MM.1S (cell line): ENCODE measurements around the gene TBC1D16.

Experiments used
- CTCF ChIP-seq: fragments of 300-600 bp; sonication (generic); IDR thresholded peaks from 2 replicates; pipeline ENCODE4 v1.5.1; 2016; ENCODE audit warnings: antibody characterized with exemption, low read length, mixed read lengths
- EZH2 ChIP-seq: fragments of 300-600 bp; sonication (generic); optimal IDR thresholded peaks from 2 replicates; pipeline ENCODE3; 2017; ENCODE audit warnings: low read depth, mild to moderate bottlenecking, antibody characterized with exemption, low read length, mixed read lengths
- EZH2phosphoT487 ChIP-seq: fragments of 300-600 bp; sonication (generic); IDR thresholded peaks from 2 replicates; pipeline ENCODE4 v1.6.1; 2018; ENCODE audit warnings: antibody characterized with exemption, low read length

GRCh38 chr17:80025140-80025539 is 10.5 kb downstream of the TBC1D16 start:
- TF ChIP-seq CTCF (no peak), EZH2phosphoT487 (no peak), EZH2 (no peak)
